Cardiac fibroblast (primary cell): Measurements from ENCODE around the gene PYGM.

ENCODE experiments used
- DNase-seq, 2 donors: peaks; one replicate each; pipeline versions ENCODE4 v3.0.0 to v3.0.0-alpha.2; 2010; ENCODE audit warnings: low read depth in 2 of 2
- H3K4me3 ChIP-seq, 2 donors: replicated peaks in 1 of 2; 1 replicate in 1 of 2; 2 replicates in 1 of 2; pipeline ENCODE4 v1.5.1; 2011; ENCODE audit warnings: low read depth in 2 of 2, low read length in 2 of 2, mild to moderate bottlenecking in 2 of 2, moderate library complexity in 1 of 2
- CTCF ChIP-seq: IDR thresholded peaks from one replicate; pipeline ENCODE4 v1.5.1; 2011; ENCODE audit warnings: low read depth, mild to moderate bottlenecking, low read length, inconsistent platforms

The PYGM gene

GRCh38 chr11:64796757-64797541 is 37.2 kb upstream of the PYGM start:
- H3K4me3 ChIP-seq: no peak overlapping the region
- no peak for TF ChIP-seq CTCF
- DNase-seq: no peak

- H3K4me3 ChIP-seq: no peak overlapping the region
- DNase-seq: no peak
- TF ChIP-seq CTCF: no peak
Observed at GRCh38 chr11:64796047-64796756, 36.4 kb upstream of the PYGM start.

GRCh38 chr11:64794526-64794925 is 34.8 kb upstream of the PYGM start:
- no peak overlapping the region for H3K4me3 ChIP-seq
- no peak for TF ChIP-seq CTCF
- DNase-seq: no peak

- TF ChIP-seq CTCF: no peak
- H3K4me3 ChIP-seq: no peak overlapping the region
- DNase-seq: no peak
Observed at GRCh38 chr11:64793271-64794160, 33.7 kb upstream of the PYGM start.

GRCh38 chr11:64792482-64792881 is 32.7 kb upstream of the PYGM start:
- DNase-seq: no peak
- H3K4me3 ChIP-seq: no peak overlapping the region
- no peak for TF ChIP-seq CTCF

GRCh38 chr11:64791781-64792291 is 32.1 kb upstream of the PYGM start:
- TF ChIP-seq CTCF: no peak
- DNase-seq: no peak
- no peak overlapping the region for H3K4me3 ChIP-seq
